Measurements from ENCODE around the gene KRTAP3-1. TPM values are rescaled to one million over a fixed set of nuclear protein-coding genes. Genes with fewer than 3 reads are reported as not detected.

Gene KRTAP3-1
- total RNA-seq, 2 experiments from 2014 or later, result not detected

- no peak overlapping the region for H3K4me3 Mint-ChIP-seq
- Histone ChIP-seq H3K4me1 (ENCODE audit: insufficient read depth, low read length) (no peaks in the 10 kb centered on the region), H3K9me3 (ENCODE audit: control insufficient read depth in 1 of 2, insufficient read depth in 1 of 2, low read length in 2 of 2) (no peaks in the 10 kb centered on the region), H3K27ac (ENCODE audit: low read depth in 1 of 2, low read length in 2 of 2) (no peak overlapping the region), H3K36me3 (ENCODE audit: insufficient read depth, low read length) (no peaks in the 10 kb centered on the region), H3K27me3 (ENCODE audit: control insufficient read depth in 1 of 2, insufficient read depth in 2 of 2, low read length in 2 of 2) (no peaks in the 10 kb centered on the region), H3K4me3 (ENCODE audit: low read length) (no peak overlapping the region)
- ATAC-seq (ENCODE audit: poor library complexity) (no peak), DNase-seq (no peak)
- CTCF ChIA-PET, result no interaction called here
- intact Hi-C loops (cut with DNase I, micrococcal nuclease), result no loop called here
- no peaks in the 10 kb centered on the region for H3K36me3 Mint-ChIP-seq (ENCODE audit: low read depth)
- H3K27ac Mint-ChIP-seq, result no peak overlapping the region
- H3K27me3 Mint-ChIP-seq, result peaks cover 5% of the 10 kb centered on the region
- TF ChIP-seq, protein P1, sequence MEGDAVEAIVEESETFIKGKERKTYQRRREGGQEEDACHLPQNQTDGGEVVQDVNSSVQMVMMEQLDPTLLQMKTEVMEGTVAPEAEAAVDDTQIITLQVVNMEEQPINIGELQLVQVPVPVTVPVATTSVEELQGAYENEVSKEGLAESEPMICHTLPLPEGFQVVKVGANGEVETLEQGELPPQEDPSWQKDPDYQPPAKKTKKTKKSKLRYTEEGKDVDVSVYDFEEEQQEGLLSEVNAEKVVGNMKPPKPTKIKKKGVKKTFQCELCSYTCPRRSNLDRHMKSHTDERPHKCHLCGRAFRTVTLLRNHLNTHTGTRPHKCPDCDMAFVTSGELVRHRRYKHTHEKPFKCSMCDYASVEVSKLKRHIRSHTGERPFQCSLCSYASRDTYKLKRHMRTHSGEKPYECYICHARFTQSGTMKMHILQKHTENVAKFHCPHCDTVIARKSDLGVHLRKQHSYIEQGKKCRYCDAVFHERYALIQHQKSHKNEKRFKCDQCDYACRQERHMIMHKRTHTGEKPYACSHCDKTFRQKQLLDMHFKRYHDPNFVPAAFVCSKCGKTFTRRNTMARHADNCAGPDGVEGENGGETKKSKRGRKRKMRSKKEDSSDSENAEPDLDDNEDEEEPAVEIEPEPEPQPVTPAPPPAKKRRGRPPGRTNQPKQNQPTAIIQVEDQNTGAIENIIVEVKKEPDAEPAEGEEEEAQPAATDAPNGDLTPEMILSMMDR (IDR thresholded peaks at IDR 0.05), result no peak
- POLR2A ChIA-PET, result no interaction called here
- no peaks in the 10 kb centered on the region for H3K9me3 Mint-ChIP-seq
- no peaks in the 10 kb centered on the region for H3K4me1 Mint-ChIP-seq (ENCODE audit: low read depth)
Measured at GRCh38 chr17:41009301-41009760, 403 bp upstream of the KRTAP3-1 start.

- intact Hi-C loops (cut with DNase I, micrococcal nuclease), result no loop called here
- H3K4me3 Mint-ChIP-seq, result no peak overlapping the region
- H3K36me3 Mint-ChIP-seq (ENCODE audit: low read depth), result no peaks in the 10 kb centered on the region
- Histone ChIP-seq H3K27me3 (ENCODE audit: control insufficient read depth in 1 of 2, insufficient read depth in 2 of 2, low read length in 2 of 2) (peaks cover 4 to 5% of the 10 kb centered on the region in 2 experiments), H3K27ac (ENCODE audit: low read depth in 1 of 2, low read length in 2 of 2) (no peak overlapping the region), H3K9me3 (ENCODE audit: control insufficient read depth in 1 of 2, insufficient read depth in 1 of 2, low read length in 2 of 2) (no peaks in the 10 kb centered on the region), H3K4me1 (ENCODE audit: insufficient read depth, low read length) (no peaks in the 10 kb centered on the region), H3K4me3 (ENCODE audit: low read length) (no peak overlapping the region), H3K36me3 (ENCODE audit: insufficient read depth, low read length) (no peaks in the 10 kb centered on the region)
- TF ChIP-seq, protein P1 (IDR thresholded peaks at IDR 0.05), result no peak
- no peaks in the 10 kb centered on the region for H3K4me1 Mint-ChIP-seq (ENCODE audit: low read depth)
- no peak for ATAC-seq (ENCODE audit: poor library complexity)
- H3K9me3 Mint-ChIP-seq, result no peaks in the 10 kb centered on the region
- CTCF ChIA-PET, result no interaction called here
- H3K27ac Mint-ChIP-seq, result no peak overlapping the region
- H3K27me3 Mint-ChIP-seq, result peaks cover 38% of the 10 kb centered on the region
- POLR2A ChIA-PET, result interaction anchor here (0.6 kb wide), 1 partner anchor 11 kb away, joined by 3 read pairs; no protein-coding TSS in a partner anchor
- DNase-seq, result no peak
Measured at GRCh38 chr17:41004397-41004796, 4.5 kb downstream of the KRTAP3-1 start.

- H3K4me1 ChIP-seq (ENCODE audit: insufficient read depth, low read length), result no peaks in the 10 kb centered on the region
- Mint-ChIP-seq H3K9me3 (no peaks in the 10 kb centered on the region), H3K4me1 (ENCODE audit: low read depth) (no peaks in the 10 kb centered on the region), H3K27me3 (peaks cover 42% of the 10 kb centered on the region), H3K36me3 (ENCODE audit: low read depth) (no peaks in the 10 kb centered on the region), H3K27ac (no peak overlapping the region), H3K4me3 (no peak overlapping the region)
- no peak overlapping the region for H3K4me3 ChIP-seq (ENCODE audit: low read length)
- ATAC-seq (ENCODE audit: poor library complexity) (no peak), DNase-seq (no peak)
- no peaks in the 10 kb centered on the region for H3K36me3 ChIP-seq (ENCODE audit: insufficient read depth, low read length)
- peaks cover 4 to 6% of the 10 kb centered on the region in 2 experiments for H3K27me3 ChIP-seq (ENCODE audit: control insufficient read depth in 1 of 2, insufficient read depth in 2 of 2, low read length in 2 of 2)
- POLR2A ChIA-PET, result interaction anchor here (0.6 kb wide), 1 partner anchor 10 kb away, joined by 3 read pairs; the partner anchor contains the start of gene KRTAP3-3
- no peak overlapping the region for H3K27ac ChIP-seq (ENCODE audit: low read depth in 1 of 2, low read length in 2 of 2)
- intact Hi-C loops (cut with DNase I, micrococcal nuclease), result no loop called here
- TF ChIP-seq, protein P1 (IDR thresholded peaks at IDR 0.05), result no peak
- no peaks in the 10 kb centered on the region for H3K9me3 ChIP-seq (ENCODE audit: control insufficient read depth in 1 of 2, insufficient read depth in 1 of 2, low read length in 2 of 2)
- CTCF ChIA-PET, result no interaction called here
Measured at GRCh38 chr17:41003926-41004325, 5.0 kb downstream of the KRTAP3-1 start.
